H1 (cell line): ENCODE data around the gene HPS5. TPM values are rescaled to one million over a fixed set of nuclear protein-coding genes. Genes with fewer than 3 reads are reported as not detected.

Source experiments
- CTCF ChIA-PET: fragments of 300-600 bp; sonication (Branson Sonifier 250); formaldehyde crosslinking; loops from one replicate; lab custom pipeline; 2021; ENCODE audit not compliant: partially characterized antibody; lab: Charles Lee
- POLR2A ChIA-PET: fragments of 300-600 bp; sonication (Branson Sonifier 250); formaldehyde crosslinking; loops from one replicate; lab custom pipeline; 2021; ENCODE audit warnings: inconsistent platforms; ENCODE audit not compliant: partially characterized antibody; lab: Charles Lee
- DNase-seq, 2 experiments: peaks; one replicate each; pipeline versions ENCODE4 v3.0.0 to v3.0.0-alpha.2; 2010 to 2022; ENCODE audit warnings: low spot score in 2 of 2, low read depth in 1 of 2, mixed read lengths in 1 of 2
- FAIRE-seq: peaks from 2 replicates; lab custom pipeline; 2011; peaks lifted over from hg19 to GRCh38; lab: Jason Lieb, UNC
- H2AFZ ChIP-seq: 2 replicates; pipeline ENCODE4 v1.8.1; 2012; ENCODE audit warnings: low read length, inconsistent platforms
- H2AK5ac ChIP-seq: 2 replicates; pipeline ENCODE4 v1.6.1; 2013; ENCODE audit warnings: low read depth, low read length
- H2BK120ac ChIP-seq: replicated peaks from 2 replicates; pipeline ENCODE3; 2013; ENCODE audit warnings: low read depth, low read length, inconsistent platforms
- H2BK12ac ChIP-seq: 2 replicates; pipeline ENCODE4 v1.6.1; 2013; ENCODE audit warnings: low read depth, low read length
- H2BK15ac ChIP-seq: 2 replicates; pipeline ENCODE4 v1.6.1; 2013; ENCODE audit warnings: low read length
- H2BK20ac ChIP-seq: 2 replicates; pipeline ENCODE4 v1.6.1; 2013; ENCODE audit warnings: low read length
- H2BK5ac ChIP-seq: 2 replicates; pipeline ENCODE4 v1.6.1; 2013; ENCODE audit warnings: low read depth, low read length
- H3K14ac ChIP-seq: 2 replicates; pipeline ENCODE4 v1.6.1; 2013; ENCODE audit warnings: inconsistent platforms; ENCODE audit not compliant: insufficient read length
- H3K18ac ChIP-seq: 2 replicates; pipeline ENCODE4 v1.6.1; 2013; ENCODE audit warnings: low read length; ENCODE audit errors: extremely low read depth
- H3K23ac ChIP-seq: 2 replicates; pipeline ENCODE4 v1.6.1; 2013; ENCODE audit warnings: inconsistent platforms; ENCODE audit not compliant: insufficient read length
- H3K23me2 ChIP-seq: 2 replicates; pipeline ENCODE4 v1.6.1; 2013; ENCODE audit warnings: low read depth, low read length
- H3K27ac ChIP-seq: 2 replicates; pipeline ENCODE4 v1.6.1; 2011; ENCODE audit warnings: low read depth, low read length, inconsistent platforms
- H3K27me3 ChIP-seq, 4 experiments: replicated peaks in 1 of 4; 1 replicate in 1 of 4; 2 replicates in 3 of 4; pipeline versions ENCODE4 v1.6.1 to v1.8.1; 2011 to 2013; ENCODE audit warnings: low read length in 3 of 4, mild to moderate bottlenecking in 3 of 4, inconsistent platforms in 2 of 4, mixed read lengths in 2 of 4, moderate library complexity in 1 of 4; ENCODE audit not compliant: control insufficient read depth in 3 of 4, insufficient read depth in 3 of 4; ENCODE audit errors: extremely low read depth in 1 of 4
- H3K36me3 ChIP-seq, 4 experiments: 2 replicates each; pipeline versions ENCODE4 v1.6.1 to v1.8.1; 2011 to 2013; ENCODE audit warnings: mild to moderate bottlenecking in 4 of 4, low read length in 3 of 4, moderate library complexity in 2 of 4, control low read depth in 1 of 4, inconsistent platforms in 1 of 4; ENCODE audit not compliant: insufficient read depth in 4 of 4, control insufficient read depth in 2 of 4
- H3K4ac ChIP-seq: replicated peaks from 2 replicates; pipeline ENCODE3; 2013; ENCODE audit warnings: low read length, low read depth, mixed read lengths, inconsistent platforms; ENCODE audit not compliant: insufficient read length
- H3K4me1 ChIP-seq, 4 experiments: replicated peaks in 1 of 4; 1 replicate in 1 of 4; 2 replicates in 3 of 4; pipeline versions ENCODE4 v1.6.1 to v1.8.1; 2011 to 2013; ENCODE audit warnings: low read length in 3 of 4, inconsistent platforms in 2 of 4, mixed read lengths in 1 of 4; ENCODE audit not compliant: insufficient read depth in 4 of 4, control insufficient read depth in 3 of 4
- H3K4me2 ChIP-seq, 2 experiments: 2 replicates each; pipeline versions ENCODE4 v1.6.1 to v1.8.1; 2011 to 2013; ENCODE audit warnings: low read depth in 2 of 2, low read length in 2 of 2, control low read depth in 1 of 2, inconsistent platforms in 1 of 2, mild to moderate bottlenecking in 1 of 2; ENCODE audit not compliant: insufficient read depth in 1 of 2
- H3K4me3 ChIP-seq, 4 experiments: fragments of 200-600, 300-600 bp in 1 of 4; sonication (generic), shearing (Covaris generic), sonication (Bioruptor Twin) in 1 of 4; 2 replicates each; pipeline versions ENCODE4 v1.5.1 to v1.8.1; 2011 to 2016; ENCODE audit warnings: low read length in 4 of 4, low read depth in 3 of 4, control low read depth in 2 of 4, inconsistent platforms in 2 of 4, mild to moderate bottlenecking in 2 of 4, mixed read lengths in 1 of 4, moderate library complexity in 1 of 4; ENCODE audit not compliant: insufficient read depth in 2 of 4; ENCODE audit errors: extremely low read depth in 1 of 4
- H3K56ac ChIP-seq: replicated peaks from 2 replicates; pipeline ENCODE3; 2013; ENCODE audit warnings: low read depth, mild to moderate bottlenecking, mixed read lengths, low read length, inconsistent platforms; ENCODE audit not compliant: insufficient read length
- H3K79me1 ChIP-seq: 2 replicates; pipeline ENCODE4 v1.6.1; 2013; ENCODE audit warnings: low read depth, low read length, control low read depth
- H3K79me2 ChIP-seq, 2 experiments: 2 replicates each; pipeline versions ENCODE4 v1.6.1 to v1.8.1; 2012 to 2013; ENCODE audit warnings: low read length in 2 of 2, mild to moderate bottlenecking in 2 of 2, inconsistent platforms in 1 of 2; ENCODE audit not compliant: insufficient read depth in 2 of 2, control insufficient read depth in 1 of 2
- H3K9ac ChIP-seq, 4 experiments: replicated peaks in 1 of 4; 1 replicate in 1 of 4; 2 replicates in 3 of 4; pipeline versions ENCODE4 v1.6.1 to v1.8.1; 2011 to 2013; ENCODE audit warnings: low read depth in 3 of 4, low read length in 3 of 4, control low read depth in 2 of 4, mild to moderate bottlenecking in 2 of 4, moderate library complexity in 2 of 4, inconsistent platforms in 1 of 4; ENCODE audit errors: extremely low read depth in 1 of 4
- H3K9me3 ChIP-seq, 2 experiments: 2 replicates each; pipeline versions ENCODE4 v1.6.1 to v1.8.1; 2012 to 2013; ENCODE audit warnings: mild to moderate bottlenecking in 2 of 2, moderate library complexity in 2 of 2, control low read depth in 1 of 2, inconsistent platforms in 1 of 2, low read depth in 1 of 2, low read length in 1 of 2, mixed read lengths in 1 of 2; ENCODE audit not compliant: insufficient read depth in 2 of 2
- H4K20me1 ChIP-seq, 2 experiments: replicated peaks in 1 of 2; 2 replicates each; pipeline versions ENCODE3 to v1.8.1; 2011 to 2013; ENCODE audit warnings: inconsistent platforms in 2 of 2, low read length in 2 of 2, mild to moderate bottlenecking in 1 of 2; ENCODE audit not compliant: insufficient read depth in 2 of 2, control insufficient read depth in 1 of 2
- H4K5ac ChIP-seq: 2 replicates; pipeline ENCODE4 v1.6.1; 2013; ENCODE audit warnings: low read length, low read depth, mixed read lengths, inconsistent platforms; ENCODE audit not compliant: insufficient read length
- H4K8ac ChIP-seq: 2 replicates; pipeline ENCODE4 v1.8.0; 2013; ENCODE audit warnings: mild to moderate bottlenecking, moderate library complexity, low read length, inconsistent platforms; ENCODE audit not compliant: insufficient read depth; ENCODE audit errors: extremely low read depth
- H4K91ac ChIP-seq: replicated peaks from 2 replicates; pipeline ENCODE3; 2013; ENCODE audit warnings: low read length, mixed read lengths, inconsistent platforms; ENCODE audit not compliant: insufficient read length
- CBX5 ChIP-seq: fragments of 300-800, 300-1000 bp; sonication (generic); IDR thresholded peaks from 2 replicates; pipeline ENCODE4 v1.7.1; 2016; ENCODE audit warnings: antibody characterized with exemption, low read length, low read depth
- CBX8 ChIP-seq: fragments of 300-800, 300-1000 bp; sonication (generic); IDR thresholded peaks from 2 replicates; pipeline ENCODE4 v1.7.1; 2016; ENCODE audit warnings: low read depth, low read length, borderline replicate concordance
- CTBP2 ChIP-seq: IDR thresholded peaks from 2 replicates; pipeline ENCODE4 v1.7.0; 2011; ENCODE audit warnings: borderline replicate concordance, mild to moderate bottlenecking, moderate library complexity, mixed read lengths, low read length; ENCODE audit not compliant: insufficient read depth, insufficient read length
- EZH2 ChIP-seq: fragments of 200-600 bp; sonication (generic); IDR thresholded peaks from 2 replicates; pipeline ENCODE4 v1.7.1; 2012; ENCODE audit warnings: low read depth, mild to moderate bottlenecking, moderate library complexity, low read length, inconsistent platforms; ENCODE audit not compliant: severe bottlenecking
- NANOG ChIP-seq: IDR thresholded peaks from 2 replicates; pipeline ENCODE4 v1.6.1; 2011; ENCODE audit warnings: low read length, low read depth, mild to moderate bottlenecking, inconsistent platforms; ENCODE audit not compliant: insufficient read depth, poor library complexity, severe bottlenecking
- NRF1 ChIP-seq: IDR thresholded peaks from 2 replicates; pipeline ENCODE4 v1.6.1; 2011; ENCODE audit warnings: mild to moderate bottlenecking, low read depth, low read length, improper control_type of control experiment
- PHF8 ChIP-seq: fragments of 200-600 bp; sonication (generic); conservative IDR thresholded peaks from 2 replicates; pipeline ENCODE4 v1.7.1; 2012; ENCODE audit warnings: low read depth, mild to moderate bottlenecking, inconsistent platforms, low read length, moderate library complexity
- RBBP5 ChIP-seq: IDR thresholded peaks from 2 replicates; pipeline ENCODE4 v1.7.1; 2012; ENCODE audit warnings: low read depth, mild to moderate bottlenecking, inconsistent platforms, low read length, moderate library complexity, borderline replicate concordance
- RXRA ChIP-seq: IDR thresholded peaks from 2 replicates; pipeline ENCODE4 v1.6.1; 2011; ENCODE audit warnings: low read depth, mild to moderate bottlenecking, low read length, moderate library complexity; ENCODE audit not compliant: insufficient read depth
- WGBS, 2 experiments: shearing (Covaris generic) in 1 of 2; methylation state at CpG; one replicate each; pipeline versions ENCODE4 v1.1.6 to v1.1.7; 2013 to 2015; ENCODE audit warnings: low lambda C conversion rate in 2 of 2, mixed read lengths in 2 of 2, inconsistent platforms in 1 of 2, low coverage in 1 of 2, missing lambda C conversion rate in 1 of 2; ENCODE audit not compliant: insufficient replicate concordance in 2 of 2, insufficient coverage in 1 of 2, insufficient read length in 1 of 2; ENCODE audit errors: extremely low coverage in 1 of 2, missing lambda C conversion rate in 1 of 2; 5-methylcytosine and 5-hydroxymethylcytosine counted together
- polyA plus RNA-seq, 7 experiments: library from polyadenylated mRNA; depleted of rRNA in 3 of 7; stranded (reverse) in 5 of 7; unstranded in 2 of 7; fragments of >200 nt in 5 of 7; fragments of 200-250 nt in 2 of 7; gene quantifications; 1 replicate in 5 of 7; 2 replicates in 1 of 7; 4 replicates in 1 of 7; pipeline versions ENCODE4 v1.2.1 to v1.2.3, GENCODE V29; 2011 to 2013; ENCODE audit warnings: missing spikeins in 2 of 7, mixed read lengths in 2 of 7
- total RNA-seq: library from RNA; stranded (reverse); fragmentation: NEBNext Ultra II Directional; extraction: Animal tissue kit (Norgen Biotek cat#: 25700); gene quantifications from 2 replicates; pipeline ENCODE4 v1.2.1, GENCODE V29; 2021
- TF ChIP-seq, protein P1 (sequence below): IDR thresholded peaks from 2 replicates; pipeline ENCODE4 v1.6.1; 2012; ENCODE audit warnings: inconsistent platforms

The HPS5 gene
- total and polyA plus RNA-seq, 2 of the 8 experiments (the other 6 are each of a cell fraction or from before 2014, with no cell fraction given), result 5.0 to 18.5 TPM

GRCh38 chr11:18314784-18315523 lies 7.0 kb downstream of the HPS5 start:
- no peak overlapping the region for H2BK5ac ChIP-seq
- no peak for DNase-seq
- no peak overlapping the region for H4K8ac ChIP-seq
- H3K27me3 ChIP-seq, result no peaks in the 10 kb centered on the region
- no peaks in the 10 kb centered on the region; the same call in 1 of the 2 replicates for H3K23me2 ChIP-seq
- H3K23ac ChIP-seq, result no peak overlapping the region
- H3K14ac ChIP-seq, result no peak overlapping the region
- no peak overlapping the region for H3K4me3 ChIP-seq
- no peak overlapping the region for H2BK12ac ChIP-seq
- H3K4me1 ChIP-seq, result no peaks in the 10 kb centered on the region
- no peak overlapping the region for H3K9ac ChIP-seq
- H3K79me1 ChIP-seq, result peaks cover 12% of the 10 kb centered on the region; the same call in 1 of the 2 replicates
- no peak overlapping the region for H4K91ac ChIP-seq
- peaks cover under 1 to 17% (median 9%) of the 10 kb centered on the region in 4 experiments; a peak in 6 of 8 replicates for H3K36me3 ChIP-seq
- no peak overlapping the region for H2BK20ac ChIP-seq
- no peak overlapping the region for H3K4me2 ChIP-seq
- peaks cover 0 to 57% of the 10 kb centered on the region in 2 experiments; a peak in 2 of 4 replicates for H3K79me2 ChIP-seq
- no peak overlapping the region for H2BK15ac ChIP-seq
- 93% methylated on average over 9 of the region's 9 CpGs; no CpG with 5 or more reads in 1 of the 2 experiments for WGBS, 2 experiments
- H2AK5ac ChIP-seq, result no peak overlapping the region
- no peak overlapping the region for H4K5ac ChIP-seq
- peaks cover 0 to 2% of the 10 kb centered on the region in 2 experiments for H4K20me1 ChIP-seq
- H3K18ac ChIP-seq, result no peak overlapping the region
- H2BK120ac ChIP-seq, result no peak overlapping the region
- 0 out of 2 replicates have a peak overlapping the region, but pooled peaks have one; percentile 12 for H3K27ac ChIP-seq
- H2AFZ ChIP-seq, result no peak overlapping the region
- H3K56ac ChIP-seq, result no peak overlapping the region
- POLR2A ChIA-PET, result interaction anchor here (0.7 to 1.1 kb wide), 3 partner anchors 9 to 25 kb away, joined by 3 read pairs; no protein-coding TSS in a partner anchor
- no peak for FAIRE-seq
- H3K4ac ChIP-seq, result no peak overlapping the region
- H3K9me3 ChIP-seq, result no peaks in the 10 kb centered on the region
- CTCF ChIA-PET, result interaction anchor here (0.6 to 1.3 kb wide), 2 partner anchors 200 to 328 kb away, joined by 3 to 4 read pairs; no protein-coding TSS in a partner anchor
- no peak for TF ChIP-seq CTBP2
- no peak for TF ChIP-seq RBBP5
- TF ChIP-seq EZH2, result no peak
- TF ChIP-seq NRF1, result no peak
- no peak for TF ChIP-seq NANOG
- no peak for TF ChIP-seq PHF8
- TF ChIP-seq CBX5, result no peak
- TF ChIP-seq, protein P1, sequence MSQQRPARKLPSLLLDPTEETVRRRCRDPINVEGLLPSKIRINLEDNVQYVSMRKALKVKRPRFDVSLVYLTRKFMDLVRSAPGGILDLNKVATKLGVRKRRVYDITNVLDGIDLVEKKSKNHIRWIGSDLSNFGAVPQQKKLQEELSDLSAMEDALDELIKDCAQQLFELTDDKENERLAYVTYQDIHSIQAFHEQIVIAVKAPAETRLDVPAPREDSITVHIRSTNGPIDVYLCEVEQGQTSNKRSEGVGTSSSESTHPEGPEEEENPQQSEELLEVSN, result no peak
- no peak for TF ChIP-seq RXRA
- TF ChIP-seq CBX8, result no peak
